ENCODE data around the gene PPIE. TPM values are rescaled to one million over a fixed set of nuclear protein-coding genes. Genes with fewer than 3 reads are reported as not detected.
A peak's percentile ranks its signal among the peaks of the same experiment; 100 is the strongest.

The PPIE gene
- total and polyA plus RNA-seq, 2 of the 13 experiments (the other 11 are each of a cell fraction or from before 2014, with no cell fraction given), result 15.3 to 26.3 TPM

DNA sequence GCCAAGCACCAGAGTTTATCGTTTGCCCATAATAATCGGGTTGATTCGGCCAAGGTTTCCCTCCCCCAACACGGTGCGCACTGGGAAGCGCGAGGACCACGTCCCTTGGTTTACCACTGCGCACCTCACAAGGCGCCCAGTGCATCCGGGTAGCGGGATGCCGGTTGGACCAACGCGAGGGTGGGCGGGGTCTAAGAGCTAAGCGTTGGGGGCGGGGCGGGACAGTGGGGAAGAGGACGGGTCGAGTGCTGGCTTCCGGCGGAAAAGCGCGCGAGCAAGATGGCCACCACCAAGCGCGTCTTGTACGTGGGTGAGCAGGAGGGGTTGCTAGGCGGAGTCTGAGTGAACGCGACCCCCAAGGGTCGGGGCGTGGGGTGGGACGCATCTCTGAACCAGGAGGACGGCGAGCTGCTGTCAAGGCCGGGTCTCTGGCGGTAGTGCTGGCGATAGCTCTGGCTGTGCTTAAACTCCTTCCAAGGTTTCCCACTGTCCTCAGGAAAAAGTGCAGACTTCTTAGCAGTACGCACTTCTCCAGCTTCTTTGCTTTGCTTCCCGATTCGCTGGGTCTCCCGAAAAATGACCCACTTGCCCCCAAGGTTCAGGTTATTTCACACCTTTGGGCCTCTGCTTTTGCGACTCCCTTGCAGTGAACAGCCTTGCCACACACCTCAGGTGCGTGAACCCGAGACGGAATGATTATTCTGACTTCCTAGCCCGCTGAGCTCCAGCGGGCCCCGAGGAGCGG lies at the start of gene PPIE (continued):
- TF ChIP-seq PHF20 (CRISPR knock-in tag; IDR thresholded peaks at IDR 0.05) (peak; percentile 63; the same call in 1 of the 2 replicates), MAZ (IDR thresholded peaks at IDR 0.05; ENCODE audit: borderline replicate concordance, low read depth, low read length) (no peak), MAZ (CRISPR knock-in tag; IDR thresholded peaks at IDR 0.05; ENCODE audit: low read depth) (no peak), NONO (IDR thresholded peaks at IDR 0.05) (no peak), NONO (CRISPR knock-in tag; conservative IDR thresholded peaks at IDR 0.05) (no peak), KDM1A (CRISPR knock-in tag; IDR thresholded peaks at IDR 0.05) (no peak), PLRG1 (conservative IDR thresholded peaks at IDR 0.05) (no peak), ZNF30 (CRISPR knock-in tag; IDR thresholded peaks at IDR 0.05) (no peak), GATA4 (IDR thresholded peaks at IDR 0.05; ENCODE audit: borderline replicate concordance, low read depth) (no peak), ZNF749 (CRISPR knock-in tag; IDR thresholded peaks at IDR 0.05; ENCODE audit: borderline replicate concordance) (no peak), MTF2 (CRISPR knock-in tag; IDR thresholded peaks at IDR 0.05; ENCODE audit: borderline replicate concordance) (no peak), REL (CRISPR knock-in tag; conservative IDR thresholded peaks at IDR 0.05) (no peak), MAFG (CRISPR knock-in tag; IDR thresholded peaks at IDR 0.05) (no peak), BRCA1 (CRISPR knock-in tag; IDR thresholded peaks at IDR 0.05) (no peak)
- TF ChIP-seq, protein P1, sequence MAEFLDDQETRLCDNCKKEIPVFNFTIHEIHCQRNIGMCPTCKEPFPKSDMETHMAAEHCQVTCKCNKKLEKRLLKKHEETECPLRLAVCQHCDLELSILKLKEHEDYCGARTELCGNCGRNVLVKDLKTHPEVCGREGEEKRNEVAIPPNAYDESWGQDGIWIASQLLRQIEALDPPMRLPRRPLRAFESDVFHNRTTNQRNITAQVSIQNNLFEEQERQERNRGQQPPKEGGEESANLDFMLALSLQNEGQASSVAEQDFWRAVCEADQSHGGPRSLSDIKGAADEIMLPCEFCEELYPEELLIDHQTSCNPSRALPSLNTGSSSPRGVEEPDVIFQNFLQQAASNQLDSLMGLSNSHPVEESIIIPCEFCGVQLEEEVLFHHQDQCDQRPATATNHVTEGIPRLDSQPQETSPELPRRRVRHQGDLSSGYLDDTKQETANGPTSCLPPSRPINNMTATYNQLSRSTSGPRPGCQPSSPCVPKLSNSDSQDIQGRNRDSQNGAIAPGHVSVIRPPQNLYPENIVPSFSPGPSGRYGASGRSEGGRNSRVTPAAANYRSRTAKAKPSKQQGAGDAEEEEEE (CRISPR knock-in tag; IDR thresholded peaks at IDR 0.05; ENCODE audit: borderline replicate concordance), result no peak
- TF ChIP-seq, protein P2, sequence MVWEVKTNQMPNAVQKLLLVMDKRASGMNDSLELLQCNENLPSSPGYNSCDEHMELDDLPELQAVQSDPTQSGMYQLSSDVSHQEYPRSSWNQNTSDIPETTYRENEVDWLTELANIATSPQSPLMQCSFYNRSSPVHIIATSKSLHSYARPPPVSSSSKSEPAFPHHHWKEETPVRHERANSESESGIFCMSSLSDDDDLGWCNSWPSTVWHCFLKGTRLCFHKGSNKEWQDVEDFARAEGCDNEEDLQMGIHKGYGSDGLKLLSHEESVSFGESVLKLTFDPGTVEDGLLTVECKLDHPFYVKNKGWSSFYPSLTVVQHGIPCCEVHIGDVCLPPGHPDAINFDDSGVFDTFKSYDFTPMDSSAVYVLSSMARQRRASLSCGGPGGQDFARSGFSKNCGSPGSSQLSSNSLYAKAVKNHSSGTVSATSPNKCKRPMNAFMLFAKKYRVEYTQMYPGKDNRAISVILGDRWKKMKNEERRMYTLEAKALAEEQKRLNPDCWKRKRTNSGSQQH (CRISPR knock-in tag; IDR thresholded peaks at IDR 0.05; ENCODE audit: low read depth), result no peak
- TF ChIP-seq, protein P3, sequence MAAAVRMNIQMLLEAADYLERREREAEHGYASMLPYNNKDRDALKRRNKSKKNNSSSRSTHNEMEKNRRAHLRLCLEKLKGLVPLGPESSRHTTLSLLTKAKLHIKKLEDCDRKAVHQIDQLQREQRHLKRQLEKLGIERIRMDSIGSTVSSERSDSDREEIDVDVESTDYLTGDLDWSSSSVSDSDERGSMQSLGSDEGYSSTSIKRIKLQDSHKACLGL (CRISPR knock-in tag; IDR thresholded peaks at IDR 0.05), result no peak
- TF ChIP-seq, protein P4, sequence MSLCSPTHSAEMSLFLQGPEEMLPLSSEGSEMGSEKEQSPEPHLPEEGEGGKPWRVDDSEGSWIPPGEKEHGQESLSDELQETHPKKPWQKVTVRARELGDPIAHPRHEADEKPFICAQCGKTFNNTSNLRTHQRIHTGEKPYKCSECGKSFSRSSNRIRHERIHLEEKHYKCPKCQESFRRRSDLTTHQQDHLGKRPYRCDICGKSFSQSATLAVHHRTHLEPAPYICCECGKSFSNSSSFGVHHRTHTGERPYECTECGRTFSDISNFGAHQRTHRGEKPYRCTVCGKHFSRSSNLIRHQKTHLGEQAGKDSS (CRISPR knock-in tag; IDR thresholded peaks at IDR 0.05; ENCODE audit: borderline replicate concordance, low read depth), result no peak
- TF ChIP-seq, protein P5, sequence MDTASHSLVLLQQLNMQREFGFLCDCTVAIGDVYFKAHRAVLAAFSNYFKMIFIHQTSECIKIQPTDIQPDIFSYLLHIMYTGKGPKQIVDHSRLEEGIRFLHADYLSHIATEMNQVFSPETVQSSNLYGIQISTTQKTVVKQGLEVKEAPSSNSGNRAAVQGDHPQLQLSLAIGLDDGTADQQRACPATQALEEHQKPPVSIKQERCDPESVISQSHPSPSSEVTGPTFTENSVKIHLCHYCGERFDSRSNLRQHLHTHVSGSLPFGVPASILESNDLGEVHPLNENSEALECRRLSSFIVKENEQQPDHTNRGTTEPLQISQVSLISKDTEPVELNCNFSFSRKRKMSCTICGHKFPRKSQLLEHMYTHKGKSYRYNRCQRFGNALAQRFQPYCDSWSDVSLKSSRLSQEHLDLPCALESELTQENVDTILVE (CRISPR knock-in tag; IDR thresholded peaks at IDR 0.05), result no peak
- TF ChIP-seq, protein P6, sequence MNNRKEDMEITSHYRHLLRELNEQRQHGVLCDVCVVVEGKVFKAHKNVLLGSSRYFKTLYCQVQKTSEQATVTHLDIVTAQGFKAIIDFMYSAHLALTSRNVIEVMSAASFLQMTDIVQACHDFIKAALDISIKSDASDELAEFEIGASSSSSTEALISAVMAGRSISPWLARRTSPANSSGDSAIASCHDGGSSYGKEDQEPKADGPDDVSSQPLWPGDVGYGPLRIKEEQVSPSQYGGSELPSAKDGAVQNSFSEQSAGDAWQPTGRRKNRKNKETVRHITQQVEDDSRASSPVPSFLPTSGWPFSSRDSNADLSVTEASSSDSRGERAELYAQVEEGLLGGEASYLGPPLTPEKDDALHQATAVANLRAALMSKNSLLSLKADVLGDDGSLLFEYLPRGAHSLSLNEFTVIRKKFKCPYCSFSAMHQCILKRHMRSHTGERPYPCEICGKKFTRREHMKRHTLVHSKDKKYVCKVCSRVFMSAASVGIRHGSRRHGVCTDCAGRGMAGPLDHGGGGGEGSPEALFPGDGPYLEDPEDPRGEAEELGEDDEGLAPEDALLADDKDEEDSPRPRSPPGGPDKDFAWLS (CRISPR knock-in tag; IDR thresholded peaks at IDR 0.05; ENCODE audit: borderline replicate concordance), result no peak
- TF ChIP-seq, protein P7, sequence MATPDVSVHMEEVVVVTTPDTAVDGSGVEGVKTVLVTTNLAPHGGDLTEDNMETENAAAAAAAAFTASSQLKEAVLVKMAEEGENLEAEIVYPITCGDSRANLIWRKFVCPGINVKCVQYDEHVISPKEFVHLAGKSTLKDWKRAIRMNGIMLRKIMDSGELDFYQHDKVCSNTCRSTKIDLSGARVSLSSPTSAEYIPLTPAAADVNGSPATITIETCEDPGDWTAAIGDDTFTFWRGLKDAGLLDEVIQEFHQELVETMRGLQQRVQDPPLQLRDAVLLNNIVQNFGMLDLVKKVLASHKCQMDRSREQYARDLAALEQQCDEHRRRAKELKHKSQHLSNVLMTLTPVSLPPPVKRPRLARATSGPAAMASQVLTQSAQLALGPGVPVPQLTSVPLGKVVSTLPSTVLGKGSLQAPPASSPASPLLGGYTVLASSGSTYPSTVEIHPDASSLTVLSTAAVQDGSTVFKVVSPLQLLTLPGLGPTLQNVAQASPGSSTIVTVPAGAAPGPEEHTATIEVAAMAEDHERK (CRISPR knock-in tag; IDR thresholded peaks at IDR 0.05; ENCODE audit: low read depth), result no peak
